ENCODE data around the gene SETBP1.

The SETBP1 gene

DNA sequence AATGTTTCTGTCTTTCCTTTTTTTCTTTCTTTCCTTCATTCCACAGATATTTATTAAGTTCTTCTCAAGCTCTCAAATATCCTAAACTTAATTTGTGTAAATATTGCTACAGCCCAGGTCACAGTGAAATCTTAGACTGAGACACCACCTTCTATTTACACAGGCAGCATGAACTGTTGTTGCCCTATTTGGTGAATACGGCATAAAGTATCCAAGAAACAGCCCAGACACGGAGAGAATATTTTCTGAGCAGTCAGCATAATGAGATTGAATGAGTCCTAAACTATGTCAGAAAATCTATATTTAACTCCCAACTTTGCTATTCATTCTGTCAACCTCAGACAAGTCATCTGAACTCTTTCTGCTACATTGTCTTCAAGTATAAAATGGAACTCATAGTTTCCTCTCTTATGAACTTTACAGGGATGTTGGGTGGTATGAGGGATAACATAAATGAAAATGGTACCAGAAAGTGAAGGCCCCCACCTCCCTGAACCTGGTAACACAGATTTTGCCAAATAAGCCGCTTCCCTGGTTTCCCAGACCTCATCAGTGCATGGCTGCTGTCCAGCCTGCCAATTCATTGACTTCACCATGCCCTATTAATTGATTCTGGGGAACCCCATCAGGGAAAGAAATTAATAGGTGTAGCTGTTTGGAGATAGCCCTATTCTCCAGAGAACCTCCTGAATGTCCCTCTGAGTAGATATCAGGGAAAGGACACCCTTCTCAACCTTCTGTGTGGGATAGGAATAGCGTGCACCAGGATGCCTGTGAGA is 235.9 kb downstream of the SETBP1 start:
- Histone ChIP-seq H3K9me3 (ENCODE audit: control insufficient read depth, low read length) (no peaks in the 10 kb centered on the region), H3K4me1 (ENCODE audit: control insufficient read depth, insufficient read depth, low read length, poor library complexity, severe bottlenecking) (no peaks in the 10 kb centered on the region), H3K4me3 (ENCODE audit: extremely low read depth, insufficient read depth, low read length, poor library complexity, severe bottlenecking) (no peak overlapping the region), H3K27ac (ENCODE audit: low read depth, low read length, severe bottlenecking) (no peak overlapping the region), H3K36me3 (ENCODE audit: control insufficient read depth, insufficient read depth, low read length) (no peaks in the 10 kb centered on the region)
- 100% methylated on average over 1 of the region's 4 CpGs; no CpG with 5 or more reads in 1 of the 2 experiments for WGBS, 2 experiments (ENCODE audit: insufficient coverage in 2 of 2)

DNA sequence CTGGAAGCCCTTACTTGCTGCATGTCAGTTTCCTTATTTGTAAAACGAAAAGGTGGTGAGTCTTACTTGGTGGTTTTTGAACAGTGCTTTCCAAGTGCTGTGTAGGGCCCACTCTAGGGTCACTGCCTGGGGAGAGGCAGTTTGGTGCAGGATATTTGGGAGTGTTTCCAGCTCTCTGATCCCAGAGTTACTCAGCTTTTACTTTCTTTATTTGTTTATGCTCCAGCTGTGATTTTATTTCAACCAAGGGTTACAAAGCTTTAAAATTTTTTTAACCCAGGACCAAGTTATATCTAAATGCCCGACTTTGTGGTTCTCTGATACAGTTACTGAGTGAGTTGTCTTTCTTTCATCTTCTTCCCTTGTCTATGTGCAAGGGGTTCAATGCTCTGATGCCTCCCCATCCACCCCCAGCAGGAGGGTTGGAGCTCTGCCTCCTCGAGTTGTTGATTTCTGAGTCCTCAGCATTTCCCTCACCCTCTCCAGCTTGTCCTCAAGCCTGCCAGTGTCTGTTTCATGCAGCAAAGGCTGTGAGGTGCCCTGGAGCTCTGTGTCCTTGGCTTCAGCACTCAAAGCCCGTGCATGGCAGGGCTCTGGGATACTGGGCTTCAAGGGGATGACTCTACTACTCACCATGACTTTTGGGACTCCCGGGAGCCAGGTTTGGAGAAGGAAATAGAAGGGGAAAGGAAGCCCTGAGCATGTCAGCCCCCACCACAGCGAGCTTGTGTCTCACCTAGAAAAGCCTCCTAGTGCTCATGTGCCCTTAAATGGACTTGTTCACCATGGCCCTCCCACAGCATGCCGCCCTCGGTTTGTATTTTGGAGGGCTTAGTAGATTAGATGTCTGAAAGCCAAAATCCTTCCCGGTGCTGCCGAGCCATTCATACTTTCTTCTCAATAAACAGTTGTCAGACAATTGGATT is 236.8 kb downstream of the SETBP1 start:
- Histone ChIP-seq H3K4me1 (ENCODE audit: control insufficient read depth, insufficient read depth, low read length, poor library complexity, severe bottlenecking) (no peaks in the 10 kb centered on the region), H3K36me3 (ENCODE audit: control insufficient read depth, insufficient read depth, low read length) (no peaks in the 10 kb centered on the region), H3K4me3 (ENCODE audit: extremely low read depth, insufficient read depth, low read length, poor library complexity, severe bottlenecking) (no peak overlapping the region), H3K27ac (ENCODE audit: low read depth, low read length, severe bottlenecking) (no peak overlapping the region), H3K9me3 (ENCODE audit: control insufficient read depth, low read length) (no peaks in the 10 kb centered on the region)
- WGBS, 2 experiments (ENCODE audit: insufficient coverage in 2 of 2) = 71 to 85% methylated on average over 2 to 7 of the region's 10 CpGs

DNA sequence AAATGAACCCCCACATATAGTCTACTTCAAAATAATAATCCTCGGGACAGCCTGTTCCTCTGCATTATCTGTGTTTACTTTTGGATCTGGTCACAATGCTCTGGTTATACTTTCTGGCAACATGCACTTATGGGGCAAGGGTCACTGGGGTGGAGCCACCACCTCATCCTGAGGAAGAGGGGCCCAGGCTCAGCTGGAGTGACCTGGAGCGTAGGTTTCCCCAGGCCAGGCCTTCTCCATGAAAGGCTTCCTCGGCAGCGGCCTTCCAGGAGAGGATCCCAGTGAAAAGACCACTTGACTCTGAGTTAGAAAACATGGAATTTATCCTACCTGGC is 237.4 kb downstream of the SETBP1 start:
- no peak overlapping the region for H3K27ac ChIP-seq (ENCODE audit: low read depth, low read length, severe bottlenecking)
- 94 to 100% methylated on average over 4 of the region's 4 CpGs for WGBS, 2 experiments (ENCODE audit: insufficient coverage in 2 of 2)
- H3K4me1 ChIP-seq (ENCODE audit: control insufficient read depth, insufficient read depth, low read length, poor library complexity, severe bottlenecking) = no peaks in the 10 kb centered on the region
- no peaks in the 10 kb centered on the region for H3K9me3 ChIP-seq (ENCODE audit: control insufficient read depth, low read length)
- H3K4me3 ChIP-seq (ENCODE audit: extremely low read depth, insufficient read depth, low read length, poor library complexity, severe bottlenecking) = no peak overlapping the region
- H3K36me3 ChIP-seq (ENCODE audit: control insufficient read depth, insufficient read depth, low read length) = no peaks in the 10 kb centered on the region

DNA sequence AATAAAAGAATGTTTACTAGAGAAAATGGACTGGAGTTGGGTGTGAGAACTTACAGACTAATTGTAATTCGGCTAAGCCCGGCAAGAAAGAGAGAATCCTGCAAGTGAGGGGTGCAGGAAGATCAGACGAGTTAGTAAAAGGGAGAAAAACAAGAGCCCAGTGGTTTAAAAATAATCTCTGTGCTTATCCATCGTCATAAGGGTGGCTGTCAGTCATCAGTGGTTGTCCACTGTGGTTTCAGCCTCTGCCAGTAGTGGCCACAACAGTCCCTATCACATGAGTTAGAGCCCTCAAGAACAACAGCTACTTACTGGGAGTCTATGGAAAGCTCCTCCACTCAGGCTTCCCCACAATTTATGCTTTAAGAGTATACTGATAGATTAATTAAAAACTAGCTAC is 239.8 kb downstream of the SETBP1 start:
- Histone ChIP-seq H3K4me3 (ENCODE audit: extremely low read depth, insufficient read depth, low read length, poor library complexity, severe bottlenecking) (no peak overlapping the region), H3K36me3 (ENCODE audit: control insufficient read depth, insufficient read depth, low read length) (no peaks in the 10 kb centered on the region), H3K27ac (ENCODE audit: low read depth, low read length, severe bottlenecking) (no peak overlapping the region), H3K4me1 (ENCODE audit: control insufficient read depth, insufficient read depth, low read length, poor library complexity, severe bottlenecking) (no peaks in the 10 kb centered on the region), H3K9me3 (ENCODE audit: control insufficient read depth, low read length) (no peaks in the 10 kb centered on the region)
- 95% methylated on average over 4 of the region's 4 CpGs for WGBS, 2 experiments (ENCODE audit: insufficient coverage in 2 of 2)

DNA sequence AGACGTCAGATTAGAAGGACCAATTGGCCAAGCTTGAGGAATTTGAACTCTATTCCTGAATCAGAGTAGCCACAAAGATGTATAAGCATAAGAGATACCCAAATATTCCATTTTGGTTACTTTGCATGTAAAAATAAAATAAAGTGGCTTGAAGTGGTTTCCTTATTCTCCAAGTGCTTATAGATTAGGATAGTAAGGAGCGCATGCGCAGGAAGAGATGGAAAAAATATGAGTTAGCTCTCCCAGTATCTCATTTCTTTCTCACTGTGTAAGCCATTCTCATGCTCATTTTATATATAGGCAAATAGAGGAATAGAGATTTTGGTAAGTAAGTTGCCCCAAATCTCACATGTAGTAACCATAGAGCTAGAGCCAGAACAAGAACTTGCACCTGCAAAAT is 241.3 kb downstream of the SETBP1 start:
- Histone ChIP-seq H3K4me3 (ENCODE audit: extremely low read depth, insufficient read depth, low read length, poor library complexity, severe bottlenecking) (no peak overlapping the region), H3K9me3 (ENCODE audit: control insufficient read depth, low read length) (no peaks in the 10 kb centered on the region), H3K27ac (ENCODE audit: low read depth, low read length, severe bottlenecking) (no peak overlapping the region), H3K36me3 (ENCODE audit: control insufficient read depth, insufficient read depth, low read length) (no peaks in the 10 kb centered on the region), H3K4me1 (ENCODE audit: control insufficient read depth, insufficient read depth, low read length, poor library complexity, severe bottlenecking) (no peaks in the 10 kb centered on the region)
- WGBS, 2 experiments (ENCODE audit: insufficient coverage in 2 of 2) = 100% methylated on average over 1 of the region's 3 CpGs

DNA sequence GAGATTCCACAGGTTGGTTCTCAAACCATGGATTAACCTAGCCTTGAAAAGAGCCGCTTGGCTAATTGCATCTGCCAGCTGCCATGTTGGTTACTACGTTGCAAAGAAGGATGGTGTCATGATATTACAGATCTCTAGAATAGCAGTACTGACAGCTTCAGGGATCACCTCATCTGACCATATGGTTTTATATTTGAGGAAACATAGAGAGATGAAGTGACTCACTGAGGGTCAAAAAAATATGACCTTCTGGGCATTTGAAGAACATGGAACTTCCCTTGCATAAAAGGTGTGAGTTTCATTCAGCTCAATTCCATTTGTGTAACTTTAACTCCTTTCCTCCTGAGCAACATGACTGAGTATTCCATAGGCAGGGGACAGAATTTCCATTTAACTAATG is 242.3 kb downstream of the SETBP1 start:
- no peak overlapping the region for H3K27ac ChIP-seq (ENCODE audit: low read depth, low read length, severe bottlenecking)
- H3K36me3 ChIP-seq (ENCODE audit: control insufficient read depth, insufficient read depth, low read length) = no peaks in the 10 kb centered on the region

DNA sequence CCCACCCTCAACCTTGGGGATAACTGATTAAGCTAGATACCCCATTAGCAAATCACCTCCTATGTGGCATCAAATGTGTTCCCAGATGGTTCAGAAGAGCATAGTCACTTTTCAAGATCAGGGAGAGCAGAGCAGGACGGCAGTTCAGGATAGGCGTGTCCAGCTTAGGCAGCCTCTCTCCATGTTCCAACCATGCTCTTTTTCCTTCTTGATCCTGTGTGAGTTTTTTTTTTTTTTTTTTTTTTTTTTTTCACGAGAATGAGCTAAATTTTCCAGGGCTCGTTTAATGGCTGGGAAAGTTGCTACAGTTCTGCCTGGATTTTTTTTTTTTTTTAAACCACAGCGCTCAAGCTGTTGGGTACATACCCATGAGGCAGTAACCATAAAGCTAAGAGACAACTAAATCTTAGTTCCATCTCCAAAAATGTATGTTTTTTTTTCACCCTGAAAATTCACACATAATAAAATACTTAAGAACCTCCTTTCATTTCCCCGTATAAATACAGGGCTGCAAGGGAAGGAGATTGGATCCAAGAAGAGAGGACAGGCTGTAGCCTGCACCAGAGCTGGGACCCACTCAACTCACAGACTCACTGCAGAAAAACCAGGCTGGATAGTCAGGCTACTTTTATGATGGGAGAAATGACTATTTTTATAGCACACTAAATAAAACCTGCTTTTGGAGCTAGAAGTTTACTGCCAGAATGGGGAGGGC is 244.3 kb downstream of the SETBP1 start:
- no peaks in the 10 kb centered on the region for H3K36me3 ChIP-seq (ENCODE audit: control insufficient read depth, insufficient read depth, low read length)
- H3K9me3 ChIP-seq (ENCODE audit: control insufficient read depth, low read length) = no peaks in the 10 kb centered on the region
- no peak overlapping the region for H3K4me3 ChIP-seq (ENCODE audit: extremely low read depth, insufficient read depth, low read length, poor library complexity, severe bottlenecking)
- no peaks in the 10 kb centered on the region for H3K4me1 ChIP-seq (ENCODE audit: control insufficient read depth, insufficient read depth, low read length, poor library complexity, severe bottlenecking)
- H3K27ac ChIP-seq (ENCODE audit: low read depth, low read length, severe bottlenecking) = no peak overlapping the region
- WGBS, 2 experiments (ENCODE audit: insufficient coverage in 2 of 2) = 83 to 84% methylated on average over 1 to 2 of the region's 6 CpGs

More for the DNA sequence above, 242.3 kb downstream of the SETBP1 start:
- no peaks in the 10 kb centered on the region for H3K9me3 ChIP-seq (ENCODE audit: control insufficient read depth, low read length)
- no peak overlapping the region for H3K4me3 ChIP-seq (ENCODE audit: extremely low read depth, insufficient read depth, low read length, poor library complexity, severe bottlenecking)
- 83 to 100% methylated on average over 1 of the region's 2 CpGs for WGBS, 2 experiments (ENCODE audit: insufficient coverage in 2 of 2)
- H3K4me1 ChIP-seq (ENCODE audit: control insufficient read depth, insufficient read depth, low read length, poor library complexity, severe bottlenecking) = no peaks in the 10 kb centered on the region

DNA sequence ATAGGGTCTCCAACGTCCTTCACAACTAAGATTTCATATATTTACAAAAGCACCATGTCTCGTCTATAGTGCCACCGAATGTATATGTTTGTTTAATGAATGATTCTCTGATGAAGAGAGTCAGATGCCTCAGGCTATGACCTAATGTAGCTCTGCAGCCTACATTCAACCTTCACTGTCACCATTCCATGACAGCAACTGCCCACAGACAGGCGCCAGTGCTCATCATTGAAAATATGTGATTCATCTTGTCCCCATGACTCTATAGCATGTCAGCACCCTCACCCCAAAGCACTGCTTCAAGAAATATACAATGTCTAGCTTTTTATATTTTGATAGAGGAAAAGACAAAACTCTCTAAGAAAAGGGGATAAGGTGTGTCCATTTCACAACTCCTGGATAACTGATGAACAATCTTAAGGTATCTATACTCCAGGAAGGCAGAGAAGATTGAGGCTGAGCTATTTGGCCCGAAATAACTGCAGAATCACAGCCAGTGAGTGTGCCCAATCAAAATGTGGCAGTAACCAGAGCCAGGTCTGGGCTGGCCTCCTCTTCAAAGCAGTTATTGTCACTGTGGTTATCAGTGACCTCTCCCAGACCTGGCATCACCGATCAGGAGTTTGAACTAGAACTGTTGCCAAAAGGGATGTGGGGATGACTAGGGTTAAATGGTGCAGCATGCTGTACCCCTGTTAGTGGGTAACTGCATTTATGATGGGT is 246.6 kb downstream of the SETBP1 start:
- Histone ChIP-seq H3K27ac (ENCODE audit: low read depth, low read length, severe bottlenecking) (no peak overlapping the region), H3K4me3 (ENCODE audit: extremely low read depth, insufficient read depth, low read length, poor library complexity, severe bottlenecking) (no peak overlapping the region), H3K36me3 (ENCODE audit: control insufficient read depth, insufficient read depth, low read length) (no peaks in the 10 kb centered on the region), H3K4me1 (ENCODE audit: control insufficient read depth, insufficient read depth, low read length, poor library complexity, severe bottlenecking) (no peaks in the 10 kb centered on the region), H3K9me3 (ENCODE audit: control insufficient read depth, low read length) (no peaks in the 10 kb centered on the region)
- WGBS, 2 experiments (ENCODE audit: insufficient coverage in 2 of 2) = 93 to 97% methylated on average over 3 of the region's 6 CpGs

DNA sequence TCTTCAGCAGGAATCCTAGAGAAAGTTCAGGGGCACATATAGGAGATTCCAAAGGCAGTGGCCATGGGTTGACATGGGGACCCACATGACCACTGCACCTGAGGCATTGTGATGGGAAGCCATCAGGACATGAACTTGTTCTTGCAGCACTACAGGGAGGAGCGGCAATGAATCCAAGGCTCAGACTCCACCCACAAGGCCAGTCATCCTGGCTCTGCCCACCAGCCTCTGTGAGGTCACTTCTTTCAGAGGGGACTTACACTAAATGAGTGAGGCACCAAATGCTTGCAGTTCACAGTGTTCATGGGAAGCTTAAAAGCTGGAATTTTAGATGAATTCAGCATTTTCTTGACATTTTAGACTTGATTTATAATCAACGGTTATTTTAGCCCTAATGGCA is 254.2 kb downstream of the SETBP1 start:
- Histone ChIP-seq H3K4me3 (ENCODE audit: extremely low read depth, insufficient read depth, low read length, poor library complexity, severe bottlenecking) (no peak overlapping the region), H3K36me3 (ENCODE audit: control insufficient read depth, insufficient read depth, low read length) (no peaks in the 10 kb centered on the region)
- 86 to 100% methylated on average over 1 of the region's 2 CpGs for WGBS, 2 experiments (ENCODE audit: insufficient coverage in 2 of 2)

DNA sequence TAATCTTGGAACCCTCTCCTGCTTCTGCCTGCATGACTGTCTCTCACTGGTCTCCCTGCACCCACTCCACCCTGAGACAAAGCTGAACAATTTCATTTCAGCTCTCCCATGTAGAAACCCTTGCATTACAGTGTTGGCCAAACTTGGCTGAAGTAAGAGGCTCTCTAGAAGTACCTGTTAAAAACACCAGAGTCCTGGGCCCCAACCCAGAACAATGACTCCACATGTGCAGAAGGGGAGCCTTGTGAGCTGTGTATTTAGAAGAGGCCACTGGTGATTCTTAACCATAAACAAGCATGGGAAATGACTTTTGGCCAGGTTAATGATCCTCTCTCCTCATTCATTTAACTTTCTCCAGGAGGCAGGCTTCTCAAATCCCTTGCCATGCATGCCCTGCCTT is 254.8 kb downstream of the SETBP1 start:
- no peaks in the 10 kb centered on the region for H3K4me1 ChIP-seq (ENCODE audit: control insufficient read depth, insufficient read depth, low read length, poor library complexity, severe bottlenecking)
- H3K36me3 ChIP-seq (ENCODE audit: control insufficient read depth, insufficient read depth, low read length) = no peaks in the 10 kb centered on the region

More for the DNA sequence above, 254.2 kb downstream of the SETBP1 start:
- H3K9me3 ChIP-seq (ENCODE audit: control insufficient read depth, low read length) = no peaks in the 10 kb centered on the region
- no peaks in the 10 kb centered on the region for H3K4me1 ChIP-seq (ENCODE audit: control insufficient read depth, insufficient read depth, low read length, poor library complexity, severe bottlenecking)
- H3K27ac ChIP-seq (ENCODE audit: low read depth, low read length, severe bottlenecking) = no peak overlapping the region

More for the DNA sequence above, 254.8 kb downstream of the SETBP1 start:
- no peak overlapping the region for H3K27ac ChIP-seq (ENCODE audit: low read depth, low read length, severe bottlenecking)
- H3K4me3 ChIP-seq (ENCODE audit: extremely low read depth, insufficient read depth, low read length, poor library complexity, severe bottlenecking) = no peak overlapping the region
- H3K9me3 ChIP-seq (ENCODE audit: control insufficient read depth, low read length) = no peaks in the 10 kb centered on the region

Measured in mesodermal cell (in vitro differentiated cells).